C4-2B (cell line): ENCODE data around the gene FAM83D.

ENCODE experiments used
- H3K27ac ChIP-seq: fragments of 450-650 bp; 2 replicates; pipeline ENCODE4 v1.5.1; 2017
- CTCF ChIP-seq: fragments of 450-650 bp; conservative IDR thresholded peaks from 2 replicates; pipeline ENCODE4 v1.5.1; 2017; ENCODE audit warnings: mild to moderate bottlenecking
- ZFX ChIP-seq: fragments of 450-650 bp; IDR thresholded peaks from 2 replicates; pipeline ENCODE4 v1.6.1; 2017

The FAM83D gene

GRCh38 chr20:38979842-38980241 lies 53.6 kb downstream of the FAM83D start:
- TF ChIP-seq ZFX = no peak
- no peak for TF ChIP-seq CTCF
- H3K27ac ChIP-seq = no peak overlapping the region

- H3K27ac ChIP-seq = no peak overlapping the region
Observed at GRCh38 chr20:38982291-38982690, 56.1 kb downstream of the FAM83D start.

GRCh38 chr20:38985060-38985459 lies 58.8 kb downstream of the FAM83D start:
- no peak for TF ChIP-seq CTCF
- no peak for TF ChIP-seq ZFX
- H3K27ac ChIP-seq = no peak overlapping the region

More at GRCh38 chr20:38982291-38982690, 56.1 kb downstream of the FAM83D start:
- TF ChIP-seq ZFX (no peak), CTCF (no peak)

- no peak overlapping the region for H3K27ac ChIP-seq
- TF ChIP-seq CTCF (no peak), ZFX (no peak)
Observed at GRCh38 chr20:38985603-38986170, 59.5 kb downstream of the FAM83D start.

GRCh38 chr20:38986663-38987062 lies 60.4 kb downstream of the FAM83D start:
- no peak for TF ChIP-seq CTCF
- TF ChIP-seq ZFX = no peak
- H3K27ac ChIP-seq = no peak overlapping the region

- no peak overlapping the region for H3K27ac ChIP-seq
- no peak for TF ChIP-seq ZFX
- no peak for TF ChIP-seq CTCF
Observed at GRCh38 chr20:38987777-38988176, 61.6 kb downstream of the FAM83D start.

GRCh38 chr20:38990728-38991127 lies 64.5 kb downstream of the FAM83D start:
- H3K27ac ChIP-seq = no peak overlapping the region
- no peak for TF ChIP-seq CTCF
- TF ChIP-seq ZFX = no peak
